Measurements from ENCODE around the gene SH3TC2.
A peak's percentile ranks its signal among the peaks of the same experiment; 100 is the strongest.
"Not testable (repeated sequence)": the region's sequence is repeated elsewhere in the genome, so short reads cannot be mapped to it uniquely, and the experiment has no call there.

The SH3TC2 gene

DNA sequence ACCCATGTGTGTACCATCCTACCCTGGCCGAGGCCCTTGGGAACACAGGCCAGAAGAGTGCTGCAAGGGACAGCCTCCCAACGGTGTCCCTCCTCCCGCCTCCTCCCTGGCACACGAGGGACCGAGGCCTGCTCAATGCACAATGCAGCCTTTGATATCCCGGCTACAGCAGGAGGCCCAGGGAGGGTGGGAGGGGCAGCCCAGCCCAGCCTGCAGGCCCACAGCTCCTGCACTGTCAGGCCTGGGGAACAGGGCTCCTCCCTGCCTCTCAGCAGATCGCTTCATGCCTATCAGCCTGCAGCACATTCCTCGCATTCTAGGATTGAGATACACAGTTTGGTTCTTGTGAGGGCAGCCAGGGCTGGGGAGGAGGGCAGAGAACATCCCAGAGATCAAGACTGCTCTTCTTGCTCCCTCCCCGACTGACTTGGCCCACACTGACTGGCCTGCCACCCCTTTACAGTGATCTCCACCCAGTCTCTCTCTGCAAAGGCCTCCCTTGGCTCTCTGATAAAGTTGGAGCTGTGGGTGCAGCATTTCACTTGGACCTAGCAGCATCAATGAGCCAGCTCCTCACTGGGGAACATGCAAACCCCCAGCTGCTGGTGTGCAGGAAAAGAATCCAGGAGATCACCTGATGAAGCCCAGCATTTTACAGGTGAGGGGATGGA is at the start of gene SH3TC2:
Gene SH3TC2, minus strand, starts transcription at position 46 of the 671 bp plus-strand sequence. Its CDS starts 40 bp downstream, at position 6.
- DNase-seq (ENCODE audit: low spot score) = peak; percentile 74

DNA sequence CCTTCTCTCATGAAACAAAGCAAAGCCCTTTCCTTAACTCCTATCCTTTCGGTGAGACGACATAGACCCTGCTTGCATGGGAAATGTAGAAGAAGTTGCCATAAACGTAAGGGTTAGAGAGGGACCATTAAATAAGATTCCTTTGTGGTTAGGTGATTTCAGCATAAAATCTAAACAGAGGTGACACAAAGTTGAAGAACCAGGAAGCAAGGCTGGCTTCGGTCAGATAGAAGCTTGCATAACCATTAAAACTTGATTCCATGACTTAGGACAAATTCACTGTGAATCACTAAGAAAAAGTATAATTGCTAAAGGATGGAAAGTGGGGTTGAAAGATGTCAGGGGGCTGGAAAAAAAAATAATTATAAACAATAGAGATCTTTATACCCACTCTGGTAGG is 47.5 kb upstream of the SH3TC2 start:
- no peak for DNase-seq (ENCODE audit: low spot score)

DNA sequence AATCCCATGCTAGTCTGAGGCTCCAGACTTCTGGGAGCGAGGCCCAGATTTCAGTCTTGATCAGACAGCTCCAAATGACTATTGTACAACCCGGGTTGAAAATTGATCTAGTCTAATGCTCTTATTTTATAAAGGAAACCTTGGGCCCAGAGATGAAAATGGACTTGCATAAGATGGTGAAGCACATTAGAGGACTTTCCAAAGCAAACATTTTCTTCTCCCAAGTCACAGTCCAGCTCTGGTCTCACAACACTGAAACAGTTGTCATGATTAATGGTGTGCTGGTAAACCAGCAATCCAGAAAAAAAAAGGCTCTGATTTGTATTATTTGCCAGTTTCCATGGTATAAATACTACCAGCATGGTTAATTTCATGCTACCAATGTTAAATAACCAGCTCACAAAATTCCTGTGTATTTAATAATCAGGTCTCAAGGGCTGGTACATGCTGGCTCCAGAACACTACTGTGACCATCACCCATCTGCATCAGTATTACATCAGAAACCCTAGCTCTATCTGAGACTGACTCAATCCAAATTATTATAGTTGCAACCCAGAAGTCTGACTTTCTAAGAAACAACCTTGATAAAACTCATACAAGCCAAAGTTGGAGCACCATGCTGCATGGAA is 45.9 kb upstream of the SH3TC2 start:
- no peak for DNase-seq (ENCODE audit: low spot score)

DNA sequence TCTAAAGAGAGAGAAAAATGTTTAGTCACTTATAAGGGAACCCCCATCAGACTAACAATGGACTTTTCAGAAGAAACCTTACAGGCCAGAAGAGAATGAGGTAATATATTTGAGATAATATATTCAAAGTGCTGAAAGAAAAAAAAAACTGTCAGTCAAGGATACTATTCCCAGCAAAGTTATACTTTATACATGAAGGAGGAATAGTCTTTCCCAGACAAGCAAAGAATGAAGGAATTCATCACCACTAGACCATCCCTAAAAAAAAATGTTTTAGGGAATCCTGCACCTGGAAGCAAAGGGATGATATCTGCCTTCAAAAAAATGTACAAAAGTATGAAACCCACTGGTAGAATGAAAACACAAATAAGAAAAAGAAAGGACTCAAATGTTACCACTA is 37.5 kb upstream of the SH3TC2 start:
- no peak for DNase-seq (ENCODE audit: low spot score)

DNA sequence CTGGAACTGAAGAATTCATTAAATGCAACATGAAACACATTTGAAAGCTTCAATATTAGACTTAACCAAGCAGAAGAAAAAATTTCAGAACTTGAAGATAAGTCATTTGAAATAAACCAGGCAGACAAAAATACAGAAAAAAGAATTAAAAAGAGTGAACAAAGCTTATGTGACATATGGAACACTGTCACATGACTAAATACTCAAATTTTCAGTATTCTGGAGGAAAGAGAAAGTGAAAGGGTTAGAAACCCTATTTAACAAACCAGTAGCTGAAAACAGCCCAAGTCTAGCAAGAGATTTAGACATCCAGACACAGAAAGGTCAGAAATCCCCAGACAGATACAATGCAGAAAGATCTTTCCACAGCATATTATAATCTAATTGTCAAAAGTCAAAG is 37.1 kb upstream of the SH3TC2 start:
- no peak for DNase-seq (ENCODE audit: low spot score)

DNA sequence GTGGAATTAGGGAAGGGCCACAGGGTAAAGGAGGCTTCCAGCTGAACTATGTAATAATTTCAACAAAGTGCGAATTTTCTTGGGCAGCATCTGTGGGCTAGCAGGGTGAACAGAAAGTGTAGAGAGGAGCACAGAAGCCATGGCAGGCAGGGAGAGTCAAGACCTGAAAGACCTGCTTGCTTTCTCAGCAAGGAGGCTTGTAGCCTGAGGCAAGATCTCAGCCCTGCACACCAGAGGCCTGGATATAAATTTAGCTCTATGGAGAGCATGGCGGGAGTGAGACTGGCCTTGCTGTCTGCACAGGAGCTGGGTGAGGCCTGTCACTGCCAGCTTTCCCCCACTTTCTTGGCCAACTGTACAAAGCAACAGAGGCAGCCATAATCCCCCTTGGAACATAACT is 32.1 kb upstream of the SH3TC2 start:
- no peak for DNase-seq (ENCODE audit: low spot score)

DNA sequence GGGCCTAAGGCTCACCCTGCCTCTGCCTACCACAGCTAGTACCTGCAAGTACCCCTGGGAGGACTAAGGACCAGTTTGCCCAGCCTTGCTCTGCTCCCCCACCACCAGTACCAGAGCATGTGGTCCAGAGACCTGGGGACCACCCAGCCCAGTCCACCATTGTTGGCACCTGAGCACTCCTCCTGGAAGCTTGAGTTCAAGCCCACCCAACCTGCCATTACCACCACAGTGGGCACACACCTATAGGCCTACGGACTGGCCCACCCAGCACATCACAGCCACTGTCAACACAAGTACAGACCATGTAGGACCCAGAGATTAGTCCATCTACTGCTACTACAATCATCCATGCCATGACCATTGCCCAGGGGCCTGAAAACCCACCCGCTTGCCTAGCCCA is 30.8 kb upstream of the SH3TC2 start:
- no peak for DNase-seq (ENCODE audit: low spot score)

DNA sequence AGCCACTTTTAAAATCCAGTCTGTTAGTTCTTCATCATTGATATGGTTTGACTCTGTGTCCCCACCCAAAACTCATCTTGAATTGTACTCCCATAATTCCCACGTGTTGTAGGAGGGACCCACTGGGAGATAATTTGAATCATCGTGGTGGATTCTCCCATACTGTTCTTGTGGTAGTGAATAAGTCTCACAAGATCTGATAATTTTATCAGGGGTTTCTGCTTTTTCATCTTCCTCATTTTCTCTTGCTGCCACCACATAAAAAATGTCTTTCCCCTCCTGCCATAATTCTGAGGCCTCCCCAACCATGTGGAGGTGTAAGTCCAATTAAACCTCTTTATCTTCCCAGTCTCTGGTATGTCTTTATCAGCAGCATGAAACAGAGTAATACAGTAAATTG is 26.9 kb upstream of the SH3TC2 start:
- DNase-seq (ENCODE audit: low spot score) = no peak

DNA sequence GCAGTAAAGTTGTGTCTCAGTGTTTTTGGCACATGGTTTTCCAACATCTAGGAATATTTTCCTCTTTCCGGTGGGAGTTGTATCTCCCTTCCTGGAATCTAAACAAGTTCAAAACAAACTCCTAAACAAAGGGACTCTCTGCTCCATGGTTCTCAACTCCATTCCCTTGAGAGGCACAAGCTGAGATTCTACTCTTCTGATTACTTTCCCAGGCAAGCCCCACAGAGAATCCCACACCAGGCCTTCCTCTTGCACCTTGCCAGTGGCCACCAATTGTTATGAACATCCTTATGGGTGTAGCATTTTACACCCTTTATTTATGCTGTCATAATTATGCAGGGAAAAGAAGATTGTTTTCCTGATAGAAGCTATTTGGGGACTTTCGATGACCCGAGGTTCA is 25.8 kb upstream of the SH3TC2 start:
- no peak for DNase-seq (ENCODE audit: low spot score)

DNA sequence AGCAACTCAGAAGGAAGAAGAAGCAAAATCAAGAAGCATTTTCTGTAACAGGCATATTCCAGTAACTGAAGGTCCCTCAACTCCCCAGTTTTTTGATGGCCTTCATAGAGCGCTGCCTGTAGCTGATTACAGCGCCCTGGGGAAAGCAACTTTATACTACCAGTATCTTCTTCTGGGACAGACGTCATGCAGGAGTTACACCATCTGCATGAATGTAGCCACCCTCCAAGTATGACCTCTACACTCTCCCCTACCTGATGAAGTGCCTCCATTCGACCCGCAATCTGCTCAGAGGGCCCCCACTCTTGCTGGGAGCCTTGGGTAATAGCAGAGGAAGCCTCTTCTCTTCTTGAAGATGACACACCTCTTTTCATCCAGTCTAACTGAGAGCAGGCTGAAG is 21.0 kb upstream of the SH3TC2 start:
- no peak for DNase-seq (ENCODE audit: low spot score)

DNA sequence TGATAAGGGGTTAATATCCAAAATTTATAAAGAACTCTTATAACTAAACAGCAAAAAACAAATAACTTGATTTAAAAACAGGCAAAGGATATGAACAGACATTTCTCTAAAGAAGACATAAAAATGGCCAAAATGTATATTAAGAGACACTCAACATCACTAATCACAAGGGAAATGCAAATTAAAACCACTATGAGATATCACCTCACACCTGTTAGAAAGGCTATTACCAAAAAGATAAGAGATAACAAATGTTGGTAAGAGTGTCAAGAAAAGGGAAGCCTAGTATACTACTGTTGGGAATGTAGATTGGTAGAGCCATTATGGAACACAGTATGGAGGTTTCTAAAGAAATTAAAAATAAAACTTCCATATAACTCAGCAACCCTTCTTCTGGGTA is 19.4 kb upstream of the SH3TC2 start:
- DNase-seq (ENCODE audit: low spot score) = no peak

DNA sequence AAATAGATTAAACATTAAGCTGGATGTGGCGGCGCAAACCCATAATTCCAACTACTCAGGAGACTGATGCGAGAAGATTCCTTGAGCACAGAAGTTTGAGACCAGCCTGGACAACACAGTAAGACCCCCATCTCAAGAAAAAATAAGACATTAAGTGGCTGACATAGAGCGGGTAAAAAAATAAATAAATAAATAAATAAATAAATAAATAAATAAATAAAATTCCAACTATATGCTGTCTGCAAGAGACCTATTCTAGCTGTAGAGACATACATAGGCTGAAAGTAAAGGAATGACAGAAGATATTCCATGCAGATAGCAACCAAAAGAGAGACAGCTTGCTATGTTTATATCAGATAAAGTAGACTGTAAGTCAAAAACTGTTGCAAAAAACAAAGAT is 17.4 kb upstream of the SH3TC2 start:
- no peak for DNase-seq (ENCODE audit: low spot score)

DNA sequence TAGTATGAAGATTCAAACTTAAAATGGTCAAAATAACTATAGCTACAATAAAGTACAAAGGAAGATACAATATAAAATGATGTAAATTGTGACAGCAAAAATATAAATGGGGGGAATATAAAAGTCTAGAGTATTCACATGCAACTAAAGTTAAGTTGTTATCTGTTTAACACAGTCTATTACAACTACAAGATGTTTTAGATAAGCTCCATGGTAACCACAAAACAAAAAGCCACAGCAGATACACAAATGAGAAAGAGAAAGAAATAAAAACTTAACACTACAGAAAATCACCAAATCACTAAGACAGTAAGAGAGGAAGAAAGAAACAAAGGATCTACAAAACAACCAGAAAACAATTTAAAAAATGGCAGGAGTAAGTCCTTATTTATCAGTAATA is 17.0 kb upstream of the SH3TC2 start:
- no peak for DNase-seq (ENCODE audit: low spot score)

DNA sequence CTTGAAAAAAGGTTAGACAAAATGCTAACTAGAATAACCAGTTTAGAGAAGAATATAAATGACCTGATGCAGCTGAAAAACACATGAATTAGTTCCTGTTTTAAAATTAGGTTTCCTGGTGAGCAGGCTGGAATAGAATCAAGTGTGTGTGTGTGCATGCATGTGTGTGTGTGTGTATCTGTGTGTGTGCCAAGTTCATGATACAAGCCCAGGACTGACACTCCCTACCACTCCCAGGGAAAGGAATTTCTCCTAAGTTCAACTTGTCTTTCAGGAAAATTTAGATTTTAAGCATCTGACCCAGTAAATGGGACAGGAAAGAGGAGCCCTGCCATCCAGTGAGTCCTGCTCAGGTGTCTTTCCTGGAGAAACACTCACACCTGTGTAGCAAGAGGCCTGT is 11.2 kb upstream of the SH3TC2 start:
- not testable (repeated sequence) for DNase-seq (ENCODE audit: low spot score)

DNA sequence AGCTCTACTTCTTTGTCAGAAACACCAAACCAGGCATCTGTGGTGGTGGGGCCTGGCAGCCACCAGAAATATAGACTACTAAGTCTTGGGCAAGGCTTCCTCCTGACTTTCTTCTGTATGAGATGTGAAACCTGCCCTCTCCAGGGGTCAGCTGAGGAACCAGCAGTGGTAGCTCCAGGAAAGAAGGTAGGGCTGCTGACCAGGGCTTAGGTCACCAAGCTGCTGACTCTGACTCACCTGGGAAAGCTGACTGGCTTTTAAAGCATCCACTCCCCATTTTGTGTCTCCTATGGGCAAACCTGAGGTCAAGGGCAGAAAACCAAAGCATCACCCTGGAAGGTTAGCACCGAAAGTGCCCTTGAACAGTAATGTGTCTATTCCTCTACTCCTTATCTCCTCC is 10.4 kb upstream of the SH3TC2 start:
- no peak for DNase-seq (ENCODE audit: low spot score)

DNA sequence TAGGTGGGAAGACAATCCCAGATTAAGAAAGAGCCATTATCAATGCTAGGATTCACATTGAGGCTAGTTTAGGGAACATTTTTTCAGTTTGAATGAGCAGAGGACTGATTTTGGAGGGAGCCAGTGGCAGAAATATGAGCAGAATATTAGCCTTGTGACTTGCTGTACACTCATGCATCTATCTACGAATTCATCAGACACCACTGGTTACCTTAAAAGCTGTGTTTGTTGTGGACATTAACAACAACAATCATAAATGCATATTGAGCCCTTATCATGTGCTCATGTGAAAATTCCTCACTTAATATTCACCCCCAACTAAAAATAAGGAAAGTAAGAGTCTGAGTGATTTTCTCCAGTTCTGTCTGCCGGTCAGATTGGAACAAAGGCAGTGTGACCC is 9.9 kb upstream of the SH3TC2 start:
- DNase-seq (ENCODE audit: low spot score) = no peak

DNA sequence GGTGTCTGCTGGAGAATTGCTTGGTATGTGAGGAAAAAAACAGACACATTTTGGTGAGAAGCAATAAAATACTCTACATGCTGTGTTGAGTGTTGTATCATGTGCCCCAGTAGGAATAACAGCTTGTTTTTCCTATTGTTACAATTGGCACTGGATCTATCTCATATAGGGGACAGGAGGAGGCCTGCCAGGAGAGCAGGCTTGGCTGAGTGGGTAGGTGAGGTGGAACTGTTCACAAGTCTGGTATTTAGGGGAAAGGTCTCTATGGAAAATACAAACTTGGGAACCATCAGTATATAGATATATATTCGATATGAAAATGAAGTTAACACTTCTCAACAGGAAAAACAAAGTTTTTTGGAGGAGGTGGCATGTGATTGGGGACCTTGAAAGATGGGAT is 9.5 kb upstream of the SH3TC2 start:
- no peak for DNase-seq (ENCODE audit: low spot score)

DNA sequence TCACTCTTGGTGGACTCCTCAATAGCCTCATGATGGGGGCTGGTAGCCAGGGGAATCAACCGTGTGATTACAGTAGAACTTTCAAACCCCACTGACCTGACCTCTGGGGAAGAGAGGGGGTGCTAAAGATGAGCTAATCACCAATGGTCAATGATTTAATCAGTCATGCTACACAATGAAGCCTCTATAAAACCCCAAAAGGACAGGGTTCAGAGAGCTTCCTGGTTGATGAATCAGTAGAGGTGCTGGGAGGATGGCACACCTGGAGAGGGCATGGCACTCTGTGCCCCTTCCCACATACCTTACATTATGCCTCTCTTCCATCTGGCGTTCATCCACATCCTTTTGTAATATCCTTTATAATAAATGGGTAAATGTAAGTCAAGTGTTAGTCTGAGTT is 8.9 kb upstream of the SH3TC2 start:
- DNase-seq (ENCODE audit: low spot score) = no peak

DNA sequence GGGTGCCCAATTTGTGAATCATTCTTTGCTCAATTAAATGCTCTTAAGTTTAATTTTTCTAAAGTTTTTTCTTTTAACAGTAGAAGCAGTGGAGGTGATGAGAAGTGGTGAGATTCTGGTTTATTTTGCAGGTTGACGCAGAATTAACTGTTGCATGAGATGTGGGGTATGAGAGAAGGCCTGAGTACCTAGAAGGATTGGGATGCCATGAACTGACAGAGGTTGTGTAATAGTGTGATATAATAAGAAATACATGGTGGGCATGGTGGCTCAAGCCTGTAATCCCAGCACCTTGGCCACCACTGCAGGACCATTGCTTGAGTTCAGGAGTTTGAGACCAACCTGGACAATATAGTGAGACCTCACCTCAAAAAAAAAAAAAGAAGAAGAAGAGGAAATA is 8.4 kb upstream of the SH3TC2 start:
- DNase-seq (ENCODE audit: low spot score) = no peak

DNA sequence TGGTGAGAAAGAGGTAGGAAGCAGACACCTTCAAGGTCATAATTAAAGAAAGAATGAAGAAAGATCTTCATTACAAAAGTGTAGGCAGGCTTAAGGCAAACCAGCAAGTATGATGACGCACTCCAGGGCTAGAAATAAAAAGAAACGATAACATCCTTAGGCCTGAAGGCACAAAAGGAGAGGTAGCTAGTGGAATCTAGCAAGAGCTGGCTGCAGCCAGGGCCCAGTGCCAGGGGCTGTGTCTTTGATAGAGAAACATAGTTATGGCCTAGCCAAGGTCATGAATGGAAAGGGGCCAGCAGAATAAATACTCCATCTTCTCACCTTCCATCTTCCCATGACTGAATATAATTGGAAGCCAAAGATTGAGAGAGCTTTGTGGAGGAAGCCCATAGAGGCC is 6.8 kb upstream of the SH3TC2 start:
- DNase-seq (ENCODE audit: low spot score) = no peak

DNA sequence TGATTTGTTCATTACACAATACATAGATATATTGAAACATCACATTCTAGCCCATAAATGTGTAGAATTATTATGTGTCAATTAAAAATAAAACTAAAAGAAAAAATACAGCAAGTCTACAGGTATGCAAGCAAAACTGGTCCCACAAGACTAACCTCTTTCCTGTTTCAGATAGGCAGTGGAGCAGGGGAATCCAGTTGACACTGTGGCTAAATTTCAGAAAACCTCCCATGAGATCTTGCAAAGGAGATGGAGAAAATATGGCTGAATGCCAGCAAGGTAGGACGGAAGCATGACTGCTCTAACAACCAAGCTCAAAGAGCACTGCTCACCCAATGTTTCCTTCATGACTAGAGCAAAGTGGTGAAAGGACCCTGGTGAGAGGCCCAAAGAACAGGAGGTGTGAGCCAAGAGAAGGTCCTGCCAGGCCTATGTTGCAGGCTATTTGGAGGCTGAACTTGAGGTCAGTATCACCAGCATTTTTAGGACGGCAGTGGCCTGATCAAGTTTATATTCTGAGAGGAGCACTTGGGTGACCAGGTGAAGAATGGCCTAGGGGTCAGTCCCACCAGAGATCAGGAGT is 1.1 kb upstream of the SH3TC2 start:
- no peak for DNase-seq (ENCODE audit: low spot score)

DNA sequence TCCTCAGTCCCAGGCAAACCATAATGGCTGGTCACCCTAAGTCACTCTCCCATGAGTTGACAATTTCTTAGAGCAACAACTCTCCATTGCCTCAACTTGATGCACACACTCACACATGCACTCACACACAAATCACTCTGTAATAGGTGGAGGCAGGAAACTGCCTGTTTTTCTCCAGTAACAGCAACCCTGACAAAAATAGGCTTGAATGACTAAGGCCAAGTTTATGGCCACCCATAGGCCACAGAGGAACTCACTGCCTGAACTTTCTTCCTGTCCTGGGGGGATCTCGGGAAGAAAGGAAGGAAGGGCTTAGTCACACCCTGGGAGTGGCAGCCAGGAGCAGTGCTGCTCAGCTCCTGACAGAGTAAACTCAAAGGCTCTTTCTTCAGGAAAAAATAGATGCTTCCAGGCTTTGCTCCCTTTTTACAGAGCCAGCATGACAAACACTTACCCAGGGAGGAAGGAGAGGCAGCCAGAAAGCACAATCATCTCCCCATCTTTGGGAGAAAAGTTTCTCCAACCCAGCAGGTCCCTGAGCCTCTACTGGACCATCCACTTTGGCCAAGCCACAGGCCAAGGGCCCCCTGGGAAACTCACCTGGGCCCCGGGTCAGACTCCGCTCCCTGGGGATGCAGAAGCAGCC is 368 bp downstream of the SH3TC2 start:
- DNase-seq (ENCODE audit: low spot score) = peak; percentile 74

DNA sequence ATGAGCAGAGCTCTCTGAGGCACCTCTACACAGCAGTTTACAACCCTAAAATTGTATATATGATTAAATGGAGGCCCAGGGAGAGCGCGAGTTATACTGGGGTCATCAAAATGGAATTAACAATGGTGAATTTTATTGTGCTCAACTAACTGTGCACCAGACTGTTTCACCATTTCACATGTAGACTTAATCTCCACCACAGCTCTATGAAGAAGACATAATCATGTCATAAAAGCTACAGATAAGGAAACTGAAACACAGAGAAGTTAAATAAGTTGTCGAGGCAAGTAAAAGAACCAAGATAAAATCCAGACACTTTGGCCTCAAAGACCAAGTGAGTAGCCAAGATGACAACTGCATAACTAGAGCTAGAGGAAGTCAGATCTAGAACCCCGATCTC is 1.5 kb downstream of the SH3TC2 start:
- no peak for DNase-seq (ENCODE audit: low spot score)

Data from hepatic stellate cell (primary cell).